ENCODE data around the gene ALCAM.

The ALCAM gene

DNA sequence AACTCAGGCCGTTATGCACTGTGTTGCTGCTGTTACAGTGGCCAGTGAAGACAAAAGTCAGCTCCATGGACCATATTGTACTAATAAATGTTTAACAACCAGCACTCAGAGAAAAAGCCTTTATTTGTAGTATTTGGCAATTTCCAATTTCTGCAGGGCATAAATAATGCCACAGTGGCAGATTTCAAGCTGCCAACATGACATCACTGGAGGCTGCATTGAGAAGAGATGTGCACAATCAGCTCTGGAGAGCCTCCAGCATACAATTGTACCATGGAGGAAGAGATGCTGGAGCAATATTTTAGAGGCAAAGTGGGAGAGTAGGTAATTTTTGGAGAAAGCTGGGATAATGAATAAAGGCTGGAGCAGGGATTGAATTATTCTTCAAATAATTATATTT is 9.7 kb upstream of the ALCAM start:
- no peak for TF ChIP-seq YY1 (IDR thresholded peaks at IDR 0.05; ENCODE audit: insufficient read depth, insufficient read length)
- no peak for TF ChIP-seq SUZ12 (IDR thresholded peaks at IDR 0.05; ENCODE audit: extremely low read depth, insufficient read depth, insufficient read length)
- no peak for TF ChIP-seq ZNF274 (IDR thresholded peaks at IDR 0.05; ENCODE audit: low read depth, low read length)
- no peaks in the 10 kb centered on the region for H3K27me3 ChIP-seq (ENCODE audit: insufficient read depth, insufficient read length)
- H3K4me1 ChIP-seq (ENCODE audit: insufficient read depth, insufficient read length): no peaks in the 10 kb centered on the region
- H3K4me3 ChIP-seq (ENCODE audit: insufficient read length, low read depth): no peak overlapping the region
- H3K9me3 ChIP-seq (ENCODE audit: insufficient read depth, low read length): peaks cover 13% of the 10 kb centered on the region; the same call in 1 of the 2 replicates
- no peak for DNase-seq (ENCODE audit: low read depth, low spot score)
- no peak overlapping the region for H3K9ac ChIP-seq (ENCODE audit: insufficient read length, low read depth)
- no peaks in the 10 kb centered on the region for H3K36me3 ChIP-seq (ENCODE audit: insufficient read depth, insufficient read length, low read length)

DNA sequence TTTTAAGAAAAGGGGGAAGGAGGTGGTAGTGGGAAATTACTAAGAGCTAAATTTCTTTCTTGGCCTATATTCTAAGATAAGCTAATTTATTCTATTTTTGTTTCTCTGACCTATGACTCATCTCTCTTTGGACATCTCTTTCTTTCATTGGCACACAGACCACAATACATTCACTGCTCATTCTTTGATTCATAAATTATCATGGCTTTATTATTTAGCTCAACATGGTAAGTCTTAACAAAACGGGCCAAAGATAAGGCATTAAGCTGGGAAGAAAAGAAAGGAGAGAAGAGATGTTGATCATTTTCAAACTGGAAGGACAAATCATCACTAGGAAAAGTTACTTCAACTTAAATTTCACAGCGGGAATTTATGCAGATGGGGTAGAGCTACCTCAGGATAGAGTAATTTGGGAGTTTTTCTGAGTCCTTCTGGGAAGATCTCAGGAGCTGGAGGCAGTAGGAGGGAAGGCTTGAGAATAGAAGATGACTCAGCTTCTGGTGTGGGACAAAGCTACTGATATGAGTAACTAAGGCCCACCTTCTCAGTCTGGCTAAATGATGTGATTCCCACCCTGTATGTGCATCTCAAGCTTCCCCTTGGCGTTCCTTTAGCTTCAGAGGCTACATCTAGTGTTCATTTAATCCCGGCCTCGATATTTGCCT is 7.5 kb upstream of the ALCAM start:
- TF ChIP-seq ZNF274 (IDR thresholded peaks at IDR 0.05; ENCODE audit: low read depth, low read length) (no peak), YY1 (IDR thresholded peaks at IDR 0.05; ENCODE audit: insufficient read depth, insufficient read length) (no peak), SUZ12 (IDR thresholded peaks at IDR 0.05; ENCODE audit: extremely low read depth, insufficient read depth, insufficient read length) (no peak)
- Histone ChIP-seq H3K27me3 (ENCODE audit: insufficient read depth, insufficient read length) (no peaks in the 10 kb centered on the region), H3K4me1 (ENCODE audit: insufficient read depth, insufficient read length) (no peaks in the 10 kb centered on the region), H3K4me3 (ENCODE audit: insufficient read length, low read depth) (no peak overlapping the region), H3K36me3 (ENCODE audit: insufficient read depth, insufficient read length, low read length) (no peaks in the 10 kb centered on the region), H3K9me3 (ENCODE audit: insufficient read depth, low read length) (no peaks in the 10 kb centered on the region), H3K9ac (ENCODE audit: insufficient read length, low read depth) (no peak overlapping the region)
- no peak for DNase-seq (ENCODE audit: low read depth, low spot score)

DNA sequence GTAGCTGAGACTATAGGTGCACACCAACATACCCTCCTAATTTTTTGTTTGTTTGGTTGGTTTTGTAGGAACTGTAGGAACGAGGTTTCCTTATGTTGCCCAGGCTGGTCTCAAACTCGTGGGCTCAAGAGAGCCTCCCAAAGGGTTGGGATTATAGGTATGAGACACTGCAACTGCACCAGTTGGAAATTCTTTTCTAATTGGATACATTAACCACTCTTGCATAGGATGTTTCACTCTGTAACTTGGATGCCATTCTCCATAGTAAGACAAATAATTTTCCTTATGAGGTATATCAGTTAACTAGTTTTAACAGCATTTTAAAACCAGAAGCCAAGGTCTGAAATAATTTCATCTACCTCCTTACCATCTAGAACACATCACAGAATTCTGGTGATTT is 6.7 kb upstream of the ALCAM start:
- peaks cover 3% of the 10 kb centered on the region for H3K27me3 ChIP-seq (ENCODE audit: insufficient read depth, insufficient read length)
- DNase-seq (ENCODE audit: low read depth, low spot score): no peak
- no peak overlapping the region for H3K4me3 ChIP-seq (ENCODE audit: insufficient read length, low read depth)
- no peaks in the 10 kb centered on the region for H3K4me1 ChIP-seq (ENCODE audit: insufficient read depth, insufficient read length)
- H3K9me3 ChIP-seq (ENCODE audit: insufficient read depth, low read length): no peaks in the 10 kb centered on the region
- no peaks in the 10 kb centered on the region for H3K36me3 ChIP-seq (ENCODE audit: insufficient read depth, insufficient read length, low read length)
- TF ChIP-seq ZNF274 (IDR thresholded peaks at IDR 0.05; ENCODE audit: low read depth, low read length): no peak
- TF ChIP-seq SUZ12 (IDR thresholded peaks at IDR 0.05; ENCODE audit: extremely low read depth, insufficient read depth, insufficient read length): no peak
- TF ChIP-seq YY1 (IDR thresholded peaks at IDR 0.05; ENCODE audit: insufficient read depth, insufficient read length): no peak
- H3K9ac ChIP-seq (ENCODE audit: insufficient read length, low read depth): no peak overlapping the region

DNA sequence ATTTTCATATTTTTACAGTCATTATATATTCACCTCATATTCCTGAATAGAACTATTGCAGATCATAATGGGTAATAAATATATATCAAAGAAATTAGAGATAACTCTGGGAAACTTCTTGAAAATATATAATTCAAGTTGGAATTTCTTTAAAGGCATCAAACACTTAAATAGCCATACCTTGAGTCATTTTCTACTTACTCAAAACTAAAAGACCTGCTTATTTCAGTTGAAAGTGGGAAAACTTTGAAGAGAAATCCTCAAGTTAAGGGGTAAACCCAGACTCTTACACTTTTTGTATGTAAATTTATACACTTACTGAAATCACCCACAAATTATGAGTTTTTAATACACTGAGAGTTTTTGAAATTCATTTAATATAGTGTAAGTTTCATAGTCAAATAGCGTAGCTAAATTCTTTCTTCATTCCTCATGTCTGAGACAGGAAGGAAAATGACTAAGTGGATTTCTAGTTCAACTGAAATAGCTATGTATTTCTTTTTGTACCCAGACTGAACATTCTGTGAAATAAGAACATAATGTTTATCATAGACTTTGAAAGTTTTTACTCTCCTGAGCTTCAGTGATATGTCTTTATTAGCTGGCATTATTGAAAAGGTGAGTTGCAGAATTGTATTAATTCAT is 4.6 kb upstream of the ALCAM start:
- H3K9ac ChIP-seq (ENCODE audit: insufficient read length, low read depth): no peak overlapping the region
- TF ChIP-seq ZNF274 (IDR thresholded peaks at IDR 0.05; ENCODE audit: low read depth, low read length) (no peak), YY1 (IDR thresholded peaks at IDR 0.05; ENCODE audit: insufficient read depth, insufficient read length) (no peak), SUZ12 (IDR thresholded peaks at IDR 0.05; ENCODE audit: extremely low read depth, insufficient read depth, insufficient read length) (no peak)
- DNase-seq (ENCODE audit: low read depth, low spot score): no peak
- H3K27me3 ChIP-seq (ENCODE audit: insufficient read depth, insufficient read length): peaks cover 9% of the 10 kb centered on the region
- no peaks in the 10 kb centered on the region for H3K9me3 ChIP-seq (ENCODE audit: insufficient read depth, low read length)
- H3K4me3 ChIP-seq (ENCODE audit: insufficient read length, low read depth): no peak overlapping the region
- H3K4me1 ChIP-seq (ENCODE audit: insufficient read depth, insufficient read length): no peaks in the 10 kb centered on the region
- no peaks in the 10 kb centered on the region for H3K36me3 ChIP-seq (ENCODE audit: insufficient read depth, insufficient read length, low read length)

DNA sequence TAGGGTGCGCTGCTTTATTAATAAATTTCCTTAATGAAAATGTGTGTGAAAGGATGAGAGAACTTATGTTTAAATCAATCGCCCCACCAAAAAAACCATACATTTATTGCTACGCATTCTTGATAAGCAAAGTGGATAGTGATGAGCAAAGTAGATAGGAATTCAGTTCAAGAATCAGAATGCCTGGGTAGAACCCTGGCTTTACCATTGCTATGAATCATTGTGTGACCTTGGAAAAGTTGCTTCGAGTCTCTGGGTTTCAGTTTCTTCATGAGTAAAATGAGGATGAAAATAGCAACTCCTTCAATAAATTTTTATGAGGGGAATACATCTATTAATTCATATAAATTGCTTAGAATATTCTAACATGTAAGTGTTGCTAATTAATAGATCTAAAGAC is 2.6 kb upstream of the ALCAM start:
- H3K27me3 ChIP-seq (ENCODE audit: insufficient read depth, insufficient read length): peaks cover 18% of the 10 kb centered on the region
- H3K9ac ChIP-seq (ENCODE audit: insufficient read length, low read depth): no peak overlapping the region
- no peak for TF ChIP-seq SUZ12 (IDR thresholded peaks at IDR 0.05; ENCODE audit: extremely low read depth, insufficient read depth, insufficient read length)
- TF ChIP-seq ZNF274 (IDR thresholded peaks at IDR 0.05; ENCODE audit: low read depth, low read length): no peak
- TF ChIP-seq YY1 (IDR thresholded peaks at IDR 0.05; ENCODE audit: insufficient read depth, insufficient read length): no peak
- no peaks in the 10 kb centered on the region for H3K9me3 ChIP-seq (ENCODE audit: insufficient read depth, low read length)
- no peaks in the 10 kb centered on the region for H3K36me3 ChIP-seq (ENCODE audit: insufficient read depth, insufficient read length, low read length)
- H3K4me1 ChIP-seq (ENCODE audit: insufficient read depth, insufficient read length): no peaks in the 10 kb centered on the region
- H3K4me3 ChIP-seq (ENCODE audit: insufficient read length, low read depth): no peak overlapping the region
- no peak for DNase-seq (ENCODE audit: low read depth, low spot score)

DNA sequence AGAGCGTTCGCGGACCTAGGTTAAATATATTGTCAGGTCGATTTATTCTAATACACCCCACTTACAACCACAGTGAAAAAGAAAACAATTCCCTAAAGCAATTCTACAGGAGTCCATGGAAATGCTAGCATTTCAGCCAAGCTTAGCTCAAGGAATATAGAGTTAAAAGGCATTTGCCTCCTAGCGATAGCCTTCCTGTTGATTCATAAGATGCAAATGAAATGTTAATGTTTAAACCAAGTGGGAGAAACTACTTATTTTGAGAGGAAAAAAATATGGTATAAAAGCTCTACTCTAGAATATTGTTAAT is 1.7 kb upstream of the ALCAM start:
- TF ChIP-seq SUZ12 (IDR thresholded peaks at IDR 0.05; ENCODE audit: extremely low read depth, insufficient read depth, insufficient read length) (no peak), ZNF274 (IDR thresholded peaks at IDR 0.05; ENCODE audit: low read depth, low read length) (no peak), YY1 (IDR thresholded peaks at IDR 0.05; ENCODE audit: insufficient read depth, insufficient read length) (no peak)
- no peaks in the 10 kb centered on the region for H3K4me1 ChIP-seq (ENCODE audit: insufficient read depth, insufficient read length)
- peak overlapping the region; percentile 85 for H3K4me3 ChIP-seq (ENCODE audit: insufficient read length, low read depth)
- H3K36me3 ChIP-seq (ENCODE audit: insufficient read depth, insufficient read length, low read length): no peaks in the 10 kb centered on the region
- DNase-seq (ENCODE audit: low read depth, low spot score): no peak
- peaks cover 27% of the 10 kb centered on the region for H3K27me3 ChIP-seq (ENCODE audit: insufficient read depth, insufficient read length)
- no peaks in the 10 kb centered on the region for H3K9me3 ChIP-seq (ENCODE audit: insufficient read depth, low read length)
- H3K9ac ChIP-seq (ENCODE audit: insufficient read length, low read depth): no peak overlapping the region

DNA sequence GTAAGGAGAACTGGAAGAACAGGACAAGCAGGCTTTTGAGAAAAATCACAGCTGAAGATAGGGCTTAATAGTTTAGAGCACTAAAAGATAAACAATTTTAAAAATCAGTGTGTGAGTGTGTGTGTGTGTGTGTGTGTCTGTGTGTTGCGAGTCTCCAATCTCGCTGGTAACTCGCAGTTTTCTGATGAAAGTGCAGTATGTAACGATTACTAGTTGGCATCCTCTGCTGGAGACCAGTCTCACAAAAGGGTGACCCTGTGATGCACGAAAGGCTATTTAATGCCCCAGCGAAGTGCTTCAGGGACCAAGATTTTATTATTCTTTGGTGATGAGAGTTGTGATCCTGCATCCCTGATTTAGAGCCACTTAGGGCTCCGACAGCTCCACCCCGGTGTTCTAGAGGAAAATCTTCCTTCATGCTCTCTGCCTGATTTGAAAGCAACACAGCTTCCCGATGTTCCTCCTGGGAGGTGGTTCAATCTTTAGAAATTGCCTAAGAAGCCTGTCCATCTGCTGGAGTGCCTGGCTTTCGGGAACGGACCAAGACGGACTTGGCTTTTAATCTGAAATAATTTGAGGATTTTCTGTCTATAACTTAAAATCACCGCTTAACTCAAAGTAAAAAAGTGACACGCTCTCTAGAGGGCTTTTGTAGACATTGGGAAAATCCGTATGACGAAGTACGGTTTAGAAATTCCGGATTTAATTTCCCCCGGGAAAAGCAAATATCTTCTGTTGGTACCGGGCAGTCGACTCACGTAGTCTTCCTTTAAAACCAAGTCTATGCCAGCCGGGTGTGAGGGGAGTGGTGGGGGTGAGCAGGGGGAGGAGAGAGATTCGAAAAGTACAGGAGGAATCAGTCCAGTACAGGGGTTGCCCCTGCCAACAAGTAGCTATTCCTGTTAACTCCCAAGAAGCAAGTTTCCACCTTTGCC is 1.1 kb upstream of the ALCAM start:
- H3K27me3 ChIP-seq (ENCODE audit: insufficient read depth, insufficient read length): peaks cover 33% of the 10 kb centered on the region
- H3K9ac ChIP-seq (ENCODE audit: insufficient read length, low read depth): peak overlapping the region; percentile 76
- H3K9me3 ChIP-seq (ENCODE audit: insufficient read depth, low read length): no peaks in the 10 kb centered on the region
- TF ChIP-seq YY1 (IDR thresholded peaks at IDR 0.05; ENCODE audit: insufficient read depth, insufficient read length) (no peak), ZNF274 (IDR thresholded peaks at IDR 0.05; ENCODE audit: low read depth, low read length) (no peak), SUZ12 (IDR thresholded peaks at IDR 0.05; ENCODE audit: extremely low read depth, insufficient read depth, insufficient read length) (no peak)
- no peaks in the 10 kb centered on the region for H3K4me1 ChIP-seq (ENCODE audit: insufficient read depth, insufficient read length)
- DNase-seq (ENCODE audit: low read depth, low spot score): no peak
- no peaks in the 10 kb centered on the region for H3K36me3 ChIP-seq (ENCODE audit: insufficient read depth, insufficient read length, low read length)
- peak overlapping the region; percentile 85 for H3K4me3 ChIP-seq (ENCODE audit: insufficient read length, low read depth)

Measured in NT2/D1 (cell line).